Measurements from ENCODE around the gene MRPL19. TPM values are rescaled to one million over a fixed set of nuclear protein-coding genes. Genes with fewer than 3 reads are reported as not detected.
A peak's percentile ranks its signal among the peaks of the same experiment; 100 is the strongest.

MRPL19 gene
- 50.2 TPM for total RNA-seq (2021; ENCODE audit: unreplicated experiment)
- polyA plus RNA-seq (2012; ENCODE audit: insufficient read length) = 24.8 TPM
- percentile 70 among the genes with signal in this experiment for Bru-seq, nascent RNA
- percentile 86 among the genes with signal in this experiment for BruChase-seq, experiment 1, labeled RNA remaining after a 2-hour chase
- BruChase-seq, experiment 2, labeled RNA remaining after a 6-hour chase = percentile 95 among the genes with signal in this experiment
- long read RNA-seq, transcript MRPL19-202 (6 exons, 3,479 nt) = major isoform, 46 of 73 reads
- long read RNA-seq, partial matches to known transcripts = 12 of 73 reads
- long read RNA-seq, other reads (novel, unspliced or antisense) = 13 of 73 reads

DNA sequence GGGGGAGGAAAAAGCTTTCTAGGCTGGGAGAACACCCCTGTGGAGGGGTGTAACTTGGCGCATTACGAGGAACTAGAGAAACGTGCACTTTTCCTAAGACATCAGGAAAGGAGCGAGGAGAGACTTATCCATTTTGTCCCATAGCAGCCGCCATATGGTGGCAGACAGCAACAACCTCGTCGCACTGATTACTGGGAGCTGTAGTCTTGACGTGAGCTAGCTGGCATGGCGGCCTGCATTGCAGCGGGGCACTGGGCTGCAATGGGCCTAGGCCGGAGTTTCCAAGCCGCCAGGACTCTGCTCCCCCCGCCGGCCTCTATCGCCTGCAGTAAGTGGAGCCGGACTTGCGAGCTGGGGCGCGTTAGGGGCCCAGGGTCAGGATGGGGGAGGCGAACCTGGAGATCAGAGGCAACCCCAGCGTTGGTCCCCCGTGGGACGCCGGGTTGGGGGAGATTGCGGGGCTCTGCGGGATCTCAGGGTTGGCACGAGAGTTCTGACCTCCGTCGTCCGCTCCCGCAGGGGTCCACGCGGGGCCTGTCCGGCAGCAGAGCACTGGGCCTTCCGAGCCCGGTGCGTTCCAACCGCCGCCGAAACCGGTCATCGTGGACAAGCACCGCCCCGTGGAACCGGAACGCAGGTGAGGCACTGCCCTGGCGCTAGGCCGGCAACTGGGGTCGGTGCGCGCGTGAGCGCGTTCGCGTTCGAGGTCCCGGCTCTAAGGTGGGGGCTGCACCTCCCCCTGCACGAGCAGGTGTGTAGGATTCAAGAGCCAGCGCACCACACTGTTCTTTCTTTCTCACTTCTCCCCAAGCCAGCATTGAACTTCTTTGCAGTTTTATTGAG is at the start of gene MRPL19:
TSS of gene MRPL19 (plus strand) at position 201 of the 843 bp plus-strand sequence. CDS start at position 226, 25 bp downstream.
- ATAC-seq = peak; percentile 100
- in situ Hi-C loops (cut with HindIII; ENCODE audit: low pct_unique_long_range_greater_than_20kb, low sequenced_read_pairs) = no loop called here
- Histone ChIP-seq H3K4me1 (ENCODE audit: control insufficient read depth, insufficient read depth, low read length) (peaks cover 9% of the 10 kb centered on the region), H3K27ac (ENCODE audit: low read length) (peak within 1 kb of the TSS; percentile 94), H3K36me3 (ENCODE audit: control insufficient read depth, insufficient read depth, low read length) (peaks cover 17% of the 10 kb centered on the region), H3K9me3 (ENCODE audit: control insufficient read depth, insufficient read depth, low read depth, low read length) (no peaks in the 10 kb centered on the region), H3K4me3 (ENCODE audit: low read depth in 2 of 2, low read length in 2 of 2) (peak within 1 kb of the TSS; percentile 77 to 85), H3K27me3 (ENCODE audit: control insufficient read depth, insufficient read depth, low read length) (no peaks in the 10 kb centered on the region)
- CTCF ChIA-PET = no interaction called here
- TF ChIP-seq TCF7L2 (IDR thresholded peaks at IDR 0.05; ENCODE audit: low read depth, low read length) (peak; percentile 64; the same call in 1 of the 2 replicates), SIN3A (IDR thresholded peaks at IDR 0.05; ENCODE audit: borderline replicate concordance, insufficient read depth, low read depth, low read length) (0 out of 2 replicates have a peak, but pooled peaks have one; percentile 31), POLR2AphosphoS5 (IDR thresholded peaks at IDR 0.05; ENCODE audit: low read depth, low read length) (peak; percentile 67)
- TF ChIP-seq, protein P1, sequence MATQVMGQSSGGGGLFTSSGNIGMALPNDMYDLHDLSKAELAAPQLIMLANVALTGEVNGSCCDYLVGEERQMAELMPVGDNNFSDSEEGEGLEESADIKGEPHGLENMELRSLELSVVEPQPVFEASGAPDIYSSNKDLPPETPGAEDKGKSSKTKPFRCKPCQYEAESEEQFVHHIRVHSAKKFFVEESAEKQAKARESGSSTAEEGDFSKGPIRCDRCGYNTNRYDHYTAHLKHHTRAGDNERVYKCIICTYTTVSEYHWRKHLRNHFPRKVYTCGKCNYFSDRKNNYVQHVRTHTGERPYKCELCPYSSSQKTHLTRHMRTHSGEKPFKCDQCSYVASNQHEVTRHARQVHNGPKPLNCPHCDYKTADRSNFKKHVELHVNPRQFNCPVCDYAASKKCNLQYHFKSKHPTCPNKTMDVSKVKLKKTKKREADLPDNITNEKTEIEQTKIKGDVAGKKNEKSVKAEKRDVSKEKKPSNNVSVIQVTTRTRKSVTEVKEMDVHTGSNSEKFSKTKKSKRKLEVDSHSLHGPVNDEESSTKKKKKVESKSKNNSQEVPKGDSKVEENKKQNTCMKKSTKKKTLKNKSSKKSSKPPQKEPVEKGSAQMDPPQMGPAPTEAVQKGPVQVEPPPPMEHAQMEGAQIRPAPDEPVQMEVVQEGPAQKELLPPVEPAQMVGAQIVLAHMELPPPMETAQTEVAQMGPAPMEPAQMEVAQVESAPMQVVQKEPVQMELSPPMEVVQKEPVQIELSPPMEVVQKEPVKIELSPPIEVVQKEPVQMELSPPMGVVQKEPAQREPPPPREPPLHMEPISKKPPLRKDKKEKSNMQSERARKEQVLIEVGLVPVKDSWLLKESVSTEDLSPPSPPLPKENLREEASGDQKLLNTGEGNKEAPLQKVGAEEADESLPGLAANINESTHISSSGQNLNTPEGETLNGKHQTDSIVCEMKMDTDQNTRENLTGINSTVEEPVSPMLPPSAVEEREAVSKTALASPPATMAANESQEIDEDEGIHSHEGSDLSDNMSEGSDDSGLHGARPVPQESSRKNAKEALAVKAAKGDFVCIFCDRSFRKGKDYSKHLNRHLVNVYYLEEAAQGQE (IDR thresholded peaks at IDR 0.05; ENCODE audit: insufficient read depth in 1 of 2, low read depth in 2 of 2, low read length in 1 of 2) = peak in 1 of 2 experiments; percentile 13; a peak in 1 of 4 replicates
- TF ChIP-seq, protein P2, sequence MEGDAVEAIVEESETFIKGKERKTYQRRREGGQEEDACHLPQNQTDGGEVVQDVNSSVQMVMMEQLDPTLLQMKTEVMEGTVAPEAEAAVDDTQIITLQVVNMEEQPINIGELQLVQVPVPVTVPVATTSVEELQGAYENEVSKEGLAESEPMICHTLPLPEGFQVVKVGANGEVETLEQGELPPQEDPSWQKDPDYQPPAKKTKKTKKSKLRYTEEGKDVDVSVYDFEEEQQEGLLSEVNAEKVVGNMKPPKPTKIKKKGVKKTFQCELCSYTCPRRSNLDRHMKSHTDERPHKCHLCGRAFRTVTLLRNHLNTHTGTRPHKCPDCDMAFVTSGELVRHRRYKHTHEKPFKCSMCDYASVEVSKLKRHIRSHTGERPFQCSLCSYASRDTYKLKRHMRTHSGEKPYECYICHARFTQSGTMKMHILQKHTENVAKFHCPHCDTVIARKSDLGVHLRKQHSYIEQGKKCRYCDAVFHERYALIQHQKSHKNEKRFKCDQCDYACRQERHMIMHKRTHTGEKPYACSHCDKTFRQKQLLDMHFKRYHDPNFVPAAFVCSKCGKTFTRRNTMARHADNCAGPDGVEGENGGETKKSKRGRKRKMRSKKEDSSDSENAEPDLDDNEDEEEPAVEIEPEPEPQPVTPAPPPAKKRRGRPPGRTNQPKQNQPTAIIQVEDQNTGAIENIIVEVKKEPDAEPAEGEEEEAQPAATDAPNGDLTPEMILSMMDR (IDR thresholded peaks at IDR 0.05) = no peak
- peak; percentile 59 for DNase-seq (ENCODE audit: low read depth, low spot score)
- intact Hi-C loops (cut with micrococcal nuclease; ENCODE audit: unreplicated experiment) = no loop called here
- no TSS peak for BruUV-seq (replicated peaks)
- POLR2A ChIA-PET = no interaction called here

DNA sequence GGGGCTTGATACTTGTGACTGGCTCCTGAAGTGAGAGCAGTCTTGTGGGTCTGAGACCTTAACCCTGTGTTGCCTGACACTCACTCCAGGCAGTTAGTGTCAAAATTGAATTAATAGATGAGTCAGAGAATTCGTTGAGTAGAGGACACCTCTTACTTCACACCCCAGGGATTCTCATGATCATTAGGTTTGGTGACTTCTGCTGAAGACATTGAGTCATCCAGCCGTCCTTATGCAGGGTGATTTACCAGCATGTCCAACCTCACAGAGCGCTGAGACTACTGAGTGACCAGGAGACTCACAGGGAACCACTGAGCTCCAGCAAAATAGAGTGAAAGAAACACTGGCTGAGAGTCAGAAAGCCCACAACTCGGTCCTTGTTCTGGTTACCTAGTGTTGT is 49.8 kb upstream of the MRPL19 start:
- intact Hi-C loops (cut with micrococcal nuclease; ENCODE audit: unreplicated experiment) = no loop called here
- Histone ChIP-seq H3K36me3 (ENCODE audit: control insufficient read depth, insufficient read depth, low read length) (no peaks in the 10 kb centered on the region), H3K4me1 (ENCODE audit: control insufficient read depth, insufficient read depth, low read length) (no peaks in the 10 kb centered on the region), H3K27me3 (ENCODE audit: control insufficient read depth, insufficient read depth, low read length) (no peaks in the 10 kb centered on the region), H3K9me3 (ENCODE audit: control insufficient read depth, insufficient read depth, low read depth, low read length) (no peaks in the 10 kb centered on the region), H3K27ac (ENCODE audit: low read length) (no peak overlapping the region), H3K4me3 (ENCODE audit: low read depth in 2 of 2, low read length in 2 of 2) (no peak overlapping the region)
- ATAC-seq (no peak), DNase-seq (ENCODE audit: low read depth, low spot score) (no peak)
- TF ChIP-seq TCF7L2 (IDR thresholded peaks at IDR 0.05; ENCODE audit: low read depth, low read length) (no peak), POLR2AphosphoS5 (IDR thresholded peaks at IDR 0.05; ENCODE audit: low read depth, low read length) (no peak), SIN3A (IDR thresholded peaks at IDR 0.05; ENCODE audit: borderline replicate concordance, insufficient read depth, low read depth, low read length) (no peak)
- TF ChIP-seq, protein P2 (IDR thresholded peaks at IDR 0.05) = no peak
- TF ChIP-seq, protein P1 (IDR thresholded peaks at IDR 0.05; ENCODE audit: insufficient read depth in 1 of 2, low read depth in 2 of 2, low read length in 1 of 2) = no peak
- in situ Hi-C loops (cut with HindIII; ENCODE audit: low pct_unique_long_range_greater_than_20kb, low sequenced_read_pairs) = no loop called here
- no TSS peak for BruUV-seq (replicated peaks)
- POLR2A ChIA-PET = no interaction called here
- CTCF ChIA-PET = no interaction called here
